ENCODE data around the gene BSN.

Gene BSN

DNA sequence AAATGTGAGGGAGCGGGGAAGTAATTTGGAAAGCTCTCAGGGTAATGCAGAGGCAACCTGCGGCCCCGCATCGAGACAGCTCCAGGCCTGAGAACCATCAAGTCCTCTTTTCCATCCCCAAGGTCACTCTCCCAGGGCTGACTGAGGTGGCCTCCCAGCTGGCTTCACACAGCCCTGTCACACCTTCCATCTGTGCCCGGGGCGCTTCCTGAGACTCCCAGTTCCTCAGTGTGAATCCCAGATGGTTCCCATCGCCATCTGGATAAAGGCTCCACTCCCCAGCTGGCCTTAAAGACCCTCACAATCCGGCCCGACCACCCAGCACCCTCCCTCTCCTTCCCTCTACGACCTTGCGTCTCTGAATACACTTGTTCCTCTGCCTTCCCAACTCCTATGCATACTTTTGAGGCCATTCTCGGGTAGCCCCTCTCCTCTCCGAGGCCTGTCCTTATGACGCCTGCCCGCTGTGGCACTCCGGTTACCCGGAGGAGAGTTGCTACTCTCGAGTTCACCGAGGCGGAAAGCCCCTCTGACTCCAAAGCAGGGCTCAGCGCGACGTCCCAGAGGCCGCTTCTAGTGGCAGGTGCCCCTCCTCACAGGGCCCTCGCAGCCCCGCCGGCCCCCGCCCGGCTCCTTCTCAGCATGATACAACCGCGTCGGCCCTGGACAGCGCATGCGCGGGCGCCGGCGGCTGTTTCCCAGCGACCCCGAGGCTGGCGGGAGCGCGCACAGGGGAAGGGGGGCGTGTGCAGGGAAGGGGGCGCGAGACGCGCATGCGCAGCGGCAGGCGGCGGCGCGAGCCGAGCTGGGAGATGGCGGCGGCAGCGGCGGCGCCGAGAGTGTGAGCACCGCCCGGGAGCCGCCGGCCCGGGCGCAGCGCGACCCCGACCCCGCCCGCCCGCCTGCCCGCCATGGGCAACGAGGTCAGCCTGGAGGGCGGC lies at the start of gene BSN:
TSS of gene BSN (plus strand) at position 786 of the 941 bp plus-strand sequence. CDS start at position 912, 126 bp downstream.
- peak; percentile 65 for DNase-seq

GRCh38 chr3:49506906-49507305 lies 47.4 kb upstream of the BSN start:
- DNase-seq, result no peak

DNA sequence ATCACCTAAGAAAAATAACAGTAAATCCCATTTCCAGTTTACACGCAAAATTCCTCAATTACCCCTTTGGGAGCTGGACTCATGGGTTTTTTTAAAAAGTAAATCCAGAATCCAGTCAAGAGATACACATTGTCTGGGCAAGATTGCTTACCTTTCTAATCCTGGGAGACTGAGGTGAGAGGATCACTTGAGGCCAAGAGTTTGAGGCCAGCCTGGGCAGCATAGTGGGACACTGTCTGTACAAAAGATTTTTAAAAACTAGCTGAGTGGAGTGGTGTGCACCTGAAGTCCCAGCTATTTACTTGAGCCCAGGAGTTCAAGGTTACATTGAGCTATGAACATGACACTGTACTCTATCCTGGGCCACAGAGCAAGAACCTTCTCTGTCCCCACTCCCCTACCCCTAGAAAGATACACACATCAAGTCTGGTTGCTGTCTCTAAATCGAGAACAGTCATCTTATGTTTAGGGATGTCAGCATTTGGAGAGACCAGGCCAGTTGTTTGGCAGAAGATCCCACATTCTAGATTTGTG lies 45.2 kb upstream of the BSN start:
- no peak for DNase-seq

DNA sequence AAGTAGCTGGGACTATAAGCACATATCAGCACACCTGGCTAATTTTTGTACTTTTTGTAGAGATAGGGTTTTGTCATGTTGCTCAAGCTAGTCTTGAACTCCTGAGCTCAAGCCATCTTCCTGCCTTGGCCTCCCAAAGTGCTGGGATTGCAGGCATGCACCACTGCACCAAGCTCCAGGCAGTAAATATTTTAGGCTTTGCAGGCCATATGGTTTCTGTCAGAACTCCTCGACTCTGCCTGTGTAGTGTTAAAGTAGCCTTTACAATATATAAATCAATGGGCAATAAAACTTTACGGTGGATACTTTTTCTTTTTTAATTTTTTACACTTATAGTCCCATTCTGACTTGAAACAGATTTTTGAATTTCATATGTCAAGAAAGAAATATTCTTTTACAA lies 42.6 kb upstream of the BSN start:
- no peak for DNase-seq

- no peak for DNase-seq
Measured at GRCh38 chr3:49512781-49513355, 41.4 kb upstream of the BSN start.

GRCh38 chr3:49513494-49514124 lies 40.7 kb upstream of the BSN start:
- no peak for DNase-seq

GRCh38 chr3:49518016-49518415 lies 36.3 kb upstream of the BSN start:
- DNase-seq, result no peak

- no peak for DNase-seq
Measured at GRCh38 chr3:49518441-49518840, 35.8 kb upstream of the BSN start.

DNA sequence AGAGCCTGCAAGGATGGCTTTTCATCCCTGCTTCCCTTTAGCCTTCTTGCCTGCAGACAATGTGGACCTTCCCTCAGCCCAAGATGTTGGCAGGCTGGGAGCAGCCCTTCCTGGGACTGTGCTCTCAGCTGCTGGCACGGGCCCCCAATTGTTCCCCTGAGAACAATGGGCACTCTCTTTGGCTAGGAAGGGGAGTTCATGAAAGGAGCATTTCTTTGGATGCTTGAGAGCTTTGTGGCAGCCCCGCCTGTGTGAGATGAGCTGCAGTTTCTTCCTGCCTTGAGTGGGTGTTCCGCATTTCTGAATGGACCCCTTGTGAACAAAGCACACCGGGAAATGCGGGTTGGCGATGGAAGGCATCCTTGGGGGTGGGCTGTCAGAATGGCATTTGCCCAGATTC lies 35.0 kb upstream of the BSN start:
- DNase-seq, result no peak

DNA sequence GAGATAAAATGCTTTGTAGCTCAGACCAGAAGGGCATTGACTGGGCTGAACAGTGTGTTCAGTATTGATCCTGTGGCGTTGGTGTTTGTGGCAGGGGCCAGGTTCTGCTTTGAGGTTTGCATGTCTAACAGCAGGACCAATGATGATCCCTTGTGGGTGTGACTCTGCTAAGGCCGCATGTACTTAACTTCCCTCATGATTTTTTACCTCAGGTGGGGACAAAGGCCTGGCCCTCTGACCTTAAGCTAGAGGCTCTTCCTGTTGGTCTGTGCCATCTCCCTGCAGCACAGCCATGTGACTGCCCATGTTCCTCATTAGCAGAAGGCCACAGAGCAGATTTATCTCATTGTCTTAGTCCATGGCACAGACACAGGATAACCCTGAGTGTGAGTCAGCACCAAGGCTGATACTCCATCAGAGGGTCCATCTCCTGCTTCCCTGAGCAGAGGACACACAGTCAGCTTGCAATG lies 34.3 kb upstream of the BSN start:
- DNase-seq, result no peak

- no peak for DNase-seq
Measured at GRCh38 chr3:49523756-49524747, 30.2 kb upstream of the BSN start.

- DNase-seq, result no peak
Measured at GRCh38 chr3:49529567-49529966, 24.7 kb upstream of the BSN start.

- no peak for DNase-seq
Measured at GRCh38 chr3:49530231-49530630, 24.0 kb upstream of the BSN start.

DNA sequence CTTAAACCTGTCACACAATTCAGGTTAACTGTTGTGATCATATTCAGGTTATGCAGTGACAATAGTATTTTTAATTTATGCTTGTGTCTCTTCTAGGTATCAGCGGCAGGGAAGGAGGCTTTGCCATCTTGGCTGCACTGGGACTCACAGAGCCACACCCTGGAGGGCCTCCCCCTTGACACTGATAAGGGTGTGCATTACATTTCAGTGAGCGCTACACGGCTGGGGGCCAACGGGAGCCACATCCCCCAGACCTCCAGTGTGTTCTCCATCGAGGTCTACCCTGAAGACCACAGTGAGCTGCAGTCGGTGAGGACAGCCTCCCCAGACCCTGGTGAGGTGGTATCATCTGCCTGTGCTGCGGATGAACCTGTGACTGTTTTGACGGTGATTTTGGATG lies 23.6 kb upstream of the BSN start:
- DNase-seq, result no peak

DNA sequence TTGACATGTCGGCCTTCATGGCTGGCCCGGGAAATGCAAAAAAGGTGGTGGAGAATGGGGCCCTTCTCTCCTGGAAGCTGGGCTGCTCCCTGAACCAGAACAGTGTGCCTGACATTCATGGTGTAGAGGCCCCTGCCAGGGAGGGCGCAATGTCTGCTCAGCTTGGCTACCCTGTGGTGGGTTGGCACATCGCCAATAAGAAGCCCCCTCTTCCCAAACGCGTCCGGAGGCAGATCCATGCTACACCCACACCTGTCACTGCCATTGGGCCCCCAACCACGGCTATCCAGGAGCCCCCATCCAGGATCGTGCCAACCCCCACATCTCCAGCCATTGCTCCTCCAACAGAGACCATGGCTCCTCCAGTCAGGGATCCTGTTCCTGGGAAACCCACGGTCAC lies 23.1 kb upstream of the BSN start:
- no peak for DNase-seq

DNA sequence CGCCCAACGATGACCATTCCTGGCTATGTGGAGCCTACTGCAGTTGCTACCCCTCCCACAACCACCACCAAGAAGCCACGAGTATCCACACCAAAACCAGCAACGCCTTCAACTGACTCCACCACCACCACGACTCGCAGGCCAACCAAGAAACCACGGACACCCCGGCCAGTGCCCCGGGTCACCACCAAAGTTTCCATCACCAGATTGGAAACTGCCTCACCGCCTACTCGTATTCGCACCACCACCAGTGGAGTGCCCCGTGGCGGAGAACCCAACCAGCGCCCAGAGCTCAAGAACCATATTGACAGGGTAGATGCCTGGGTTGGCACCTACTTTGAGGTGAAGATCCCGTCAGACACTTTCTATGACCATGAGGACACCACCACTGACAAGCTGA lies 22.6 kb upstream of the BSN start:
- DNase-seq, result no peak

DNA sequence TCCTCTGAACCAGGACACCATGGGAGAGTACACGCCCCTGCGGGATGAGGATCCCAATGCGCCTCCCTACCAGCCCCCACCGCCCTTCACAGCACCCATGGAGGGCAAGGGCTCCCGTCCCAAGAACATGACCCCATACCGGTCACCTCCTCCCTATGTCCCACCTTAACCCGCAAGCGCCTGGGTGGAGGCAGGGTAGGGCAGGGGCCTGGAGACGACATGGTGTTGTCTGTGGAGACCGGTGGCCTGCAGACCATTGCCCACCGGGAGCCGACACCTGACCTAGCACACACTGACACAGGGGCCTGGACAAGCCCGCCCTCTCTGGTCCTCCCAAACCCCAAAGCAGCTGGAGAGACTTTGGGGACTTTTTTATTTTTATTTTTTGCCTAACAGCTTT lies 21.2 kb upstream of the BSN start:
- DNase-seq, result no peak

- DNase-seq, result no peak
Measured at GRCh38 chr3:49533786-49534519, 20.3 kb upstream of the BSN start.

GRCh38 chr3:49534581-49535441 lies 19.5 kb upstream of the BSN start:
- peak; percentile 49 for DNase-seq
